ENCODE measurements around the gene SETD4.
"Not testable (repeated sequence)": the region's sequence is repeated elsewhere in the genome, so short reads cannot be mapped to it uniquely, and the experiment has no call there.

SETD4 gene

DNA sequence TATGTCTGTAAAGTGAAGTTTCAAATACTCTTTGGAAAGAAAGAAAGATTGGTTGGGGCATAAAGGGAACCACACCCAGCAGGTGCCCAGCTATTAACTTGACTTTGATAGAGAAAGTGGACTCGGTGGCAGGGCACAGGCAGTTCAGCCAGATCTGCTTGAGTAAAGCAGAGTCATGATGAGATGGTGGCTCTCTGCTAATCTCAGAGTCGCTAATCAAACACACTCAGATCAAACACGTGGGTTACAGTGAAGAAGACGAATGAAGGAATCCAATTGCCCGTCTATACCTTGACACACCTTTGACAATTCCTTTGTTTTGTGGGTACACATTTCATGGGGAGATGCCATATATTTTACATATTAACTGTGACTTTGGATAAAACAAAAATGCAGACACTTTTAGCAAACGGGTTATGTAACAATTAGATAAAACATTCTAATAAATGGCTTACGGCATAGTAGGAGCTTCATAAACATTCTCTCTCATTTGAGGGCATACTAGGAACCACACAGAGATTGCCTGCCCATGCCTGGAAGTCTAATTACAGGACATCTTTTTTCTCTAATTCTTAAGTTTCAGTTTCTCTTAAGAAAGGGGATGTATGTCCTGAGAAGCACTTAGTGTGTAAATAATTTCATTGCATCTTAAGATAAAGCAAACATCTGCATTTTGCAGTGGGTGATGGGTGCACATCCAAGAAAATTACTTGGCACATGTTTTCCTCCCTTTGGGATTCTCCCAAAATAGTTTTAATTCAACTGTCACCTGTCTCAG lies 16.7 kb upstream of the SETD4 start:
- intact Hi-C loops (cut with DNase I; ENCODE audit: low total_unique reads) = no loop called here
- no peak overlapping the region for H3K4me3 ChIP-seq
- H3K36me3 ChIP-seq = peaks cover 0 to 22% (median 7%) of the 10 kb centered on the region in 3 donors
- H3K9me3 ChIP-seq = no peaks in the 10 kb centered on the region
- no peak overlapping the region for H3K27ac ChIP-seq
- TF ChIP-seq, protein P1, sequence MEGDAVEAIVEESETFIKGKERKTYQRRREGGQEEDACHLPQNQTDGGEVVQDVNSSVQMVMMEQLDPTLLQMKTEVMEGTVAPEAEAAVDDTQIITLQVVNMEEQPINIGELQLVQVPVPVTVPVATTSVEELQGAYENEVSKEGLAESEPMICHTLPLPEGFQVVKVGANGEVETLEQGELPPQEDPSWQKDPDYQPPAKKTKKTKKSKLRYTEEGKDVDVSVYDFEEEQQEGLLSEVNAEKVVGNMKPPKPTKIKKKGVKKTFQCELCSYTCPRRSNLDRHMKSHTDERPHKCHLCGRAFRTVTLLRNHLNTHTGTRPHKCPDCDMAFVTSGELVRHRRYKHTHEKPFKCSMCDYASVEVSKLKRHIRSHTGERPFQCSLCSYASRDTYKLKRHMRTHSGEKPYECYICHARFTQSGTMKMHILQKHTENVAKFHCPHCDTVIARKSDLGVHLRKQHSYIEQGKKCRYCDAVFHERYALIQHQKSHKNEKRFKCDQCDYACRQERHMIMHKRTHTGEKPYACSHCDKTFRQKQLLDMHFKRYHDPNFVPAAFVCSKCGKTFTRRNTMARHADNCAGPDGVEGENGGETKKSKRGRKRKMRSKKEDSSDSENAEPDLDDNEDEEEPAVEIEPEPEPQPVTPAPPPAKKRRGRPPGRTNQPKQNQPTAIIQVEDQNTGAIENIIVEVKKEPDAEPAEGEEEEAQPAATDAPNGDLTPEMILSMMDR (IDR thresholded peaks at IDR 0.05) = no peak
- DNase-seq = no peak
- H3K27me3 ChIP-seq = no peaks in the 10 kb centered on the region
- peaks cover 0 to 14% (median 5%) of the 10 kb centered on the region in 4 donors for H3K4me1 ChIP-seq

DNA sequence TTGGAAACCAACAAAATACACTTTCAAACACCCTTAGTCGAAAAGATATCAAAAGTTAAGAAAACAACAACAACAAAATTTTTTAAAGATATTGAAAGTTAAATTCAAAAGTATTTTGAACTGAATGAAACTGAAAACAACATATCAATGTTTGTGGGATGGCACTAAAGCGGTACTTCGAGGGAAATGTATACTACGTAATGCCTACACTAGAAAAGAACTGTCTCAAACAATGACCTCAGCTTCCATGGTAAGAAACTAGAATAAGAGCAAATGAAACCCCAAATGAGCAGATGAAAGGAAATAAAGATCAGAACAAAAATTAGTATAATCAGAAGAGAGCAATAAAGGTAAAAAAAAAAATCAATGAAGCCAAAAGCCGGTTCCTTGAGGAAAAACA lies 15.6 kb upstream of the SETD4 start:
- intact Hi-C loops (cut with DNase I; ENCODE audit: low total_unique reads) = no loop called here
- H3K36me3 ChIP-seq = peaks cover 0 to 33% (median 7%) of the 10 kb centered on the region in 3 donors
- DNase-seq = no peak
- no peak overlapping the region for H3K4me3 ChIP-seq
- TF ChIP-seq, protein P1 (IDR thresholded peaks at IDR 0.05) = no peak
- no peaks in the 10 kb centered on the region for H3K27me3 ChIP-seq
- H3K9me3 ChIP-seq = no peaks in the 10 kb centered on the region
- H3K4me1 ChIP-seq = peaks cover 0 to 25% (median 16%) of the 10 kb centered on the region in 4 donors
- H3K27ac ChIP-seq = no peak overlapping the region

DNA sequence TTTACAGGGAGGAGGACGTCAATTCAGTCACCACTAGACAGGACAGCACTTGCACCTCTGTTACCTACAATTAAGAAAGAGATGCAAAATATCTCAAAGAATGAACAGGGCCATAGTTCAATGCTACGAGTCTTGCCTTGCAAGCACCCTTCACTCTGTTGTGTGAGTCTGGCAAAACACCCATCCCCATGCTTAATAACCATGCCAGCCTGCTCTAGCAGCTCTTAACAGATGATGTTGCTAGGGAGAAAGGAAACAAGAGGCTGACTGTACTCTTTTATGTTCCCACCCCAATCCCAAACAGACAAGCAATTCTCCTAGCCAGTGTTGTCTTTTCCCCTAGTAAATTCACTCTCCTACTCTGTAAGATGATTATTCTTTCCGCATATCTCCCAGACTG lies 14.8 kb upstream of the SETD4 start:
- Histone ChIP-seq H3K27ac (no peak overlapping the region), H3K36me3 (peaks cover 0 to 33% (median 7%) of the 10 kb centered on the region in 3 donors), H3K4me3 (no peak overlapping the region), H3K27me3 (no peaks in the 10 kb centered on the region), H3K9me3 (no peaks in the 10 kb centered on the region), H3K4me1 (peaks cover 0 to 32% (median 19%) of the 10 kb centered on the region in 4 donors)
- intact Hi-C loops (cut with DNase I; ENCODE audit: low total_unique reads) = no loop called here
- DNase-seq = no peak
- TF ChIP-seq, protein P1 (IDR thresholded peaks at IDR 0.05) = no peak

DNA sequence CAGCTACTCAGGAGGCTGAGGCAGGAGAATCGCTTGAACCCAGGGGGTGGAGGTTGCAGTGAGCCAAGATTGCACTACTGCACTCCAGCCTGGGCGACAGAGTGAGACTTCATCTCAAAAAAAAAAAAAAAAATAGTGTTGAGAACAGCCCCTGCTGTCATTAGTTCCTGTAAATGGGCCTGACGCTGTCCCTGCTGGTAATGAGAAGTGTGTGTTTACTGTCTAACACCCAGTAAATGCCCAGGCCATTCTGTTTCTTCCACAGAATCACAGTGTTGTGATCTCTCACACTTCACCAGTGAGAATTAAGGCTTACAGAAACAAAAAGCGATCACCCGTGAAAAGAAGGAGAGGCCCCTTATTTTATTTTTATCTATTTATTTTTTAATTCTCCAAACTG lies 13.6 kb upstream of the SETD4 start:
- H3K4me3 ChIP-seq; intact Hi-C loops (cut with DNase I; ENCODE audit: low total_unique reads); H3K9me3 ChIP-seq; DNase-seq; H3K27me3 ChIP-seq; H3K27ac ChIP-seq: not testable (repeated sequence)
- Histone ChIP-seq H3K36me3 (peaks cover 0 to 33% (median 7%) of the 10 kb centered on the region in 3 donors), H3K4me1 (peaks cover 0 to 39% (median 26%) of the 10 kb centered on the region in 4 donors)

DNA sequence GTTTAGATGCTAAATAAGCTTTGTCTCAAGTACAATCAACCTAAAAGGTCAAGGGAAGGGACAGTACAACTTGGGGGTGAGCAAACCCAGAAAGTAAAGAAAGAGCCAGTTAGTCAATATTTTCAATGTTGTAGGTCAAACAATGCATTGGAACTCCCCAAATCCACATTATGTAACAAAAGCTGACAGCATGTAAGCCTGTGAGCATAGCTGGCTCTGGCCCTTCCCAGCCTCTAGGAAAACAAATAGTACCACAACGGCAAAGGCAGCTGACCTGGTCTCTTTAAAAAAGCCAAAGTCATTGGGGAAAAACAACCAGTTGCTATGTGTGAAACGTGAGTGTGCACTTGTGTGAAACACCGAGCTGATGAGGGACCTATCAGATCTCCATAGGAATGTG lies 12.9 kb upstream of the SETD4 start:
- Histone ChIP-seq H3K27ac (no peak overlapping the region), H3K9me3 (no peaks in the 10 kb centered on the region), H3K27me3 (no peaks in the 10 kb centered on the region), H3K4me1 (peaks cover 0 to 41% (median 26%) of the 10 kb centered on the region in 4 donors), H3K4me3 (no peak overlapping the region), H3K36me3 (peaks cover 0 to 33% (median 7%) of the 10 kb centered on the region in 3 donors)
- intact Hi-C loops (cut with DNase I; ENCODE audit: low total_unique reads) = no loop called here
- TF ChIP-seq, protein P1 (IDR thresholded peaks at IDR 0.05) = no peak
- DNase-seq = no peak

DNA sequence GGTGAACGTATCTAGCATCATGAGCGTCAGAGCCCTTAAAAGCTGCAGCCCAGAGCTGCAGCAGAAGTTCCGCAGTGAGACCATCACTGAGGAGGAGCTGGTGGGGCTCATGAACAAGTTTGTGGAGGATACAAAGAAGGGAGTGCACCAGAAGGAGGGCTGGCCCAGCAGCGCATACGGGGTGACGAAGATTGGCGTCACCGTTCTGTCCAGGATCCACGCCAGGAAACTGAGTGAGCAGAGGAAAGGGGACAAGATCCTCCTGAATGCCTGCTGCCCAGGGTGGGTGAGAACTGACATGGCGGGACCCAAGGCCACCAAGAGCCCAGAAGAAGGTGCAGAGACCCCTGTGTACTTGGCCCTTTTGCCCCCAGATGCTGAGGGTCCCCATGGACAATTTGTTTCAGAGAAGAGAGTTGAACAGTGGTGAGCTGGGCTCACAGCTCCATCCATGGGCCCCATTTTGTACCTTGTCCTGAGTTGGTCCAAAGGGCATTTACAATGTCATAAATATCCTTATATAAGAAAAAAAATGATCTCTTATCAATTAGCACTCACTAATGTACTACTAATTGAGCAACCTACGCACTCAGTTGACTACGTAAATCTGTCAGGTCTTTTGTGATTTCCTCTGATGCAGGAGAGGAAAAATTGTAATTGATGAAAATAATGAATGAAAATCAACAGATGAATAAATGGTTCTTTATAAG lies 12.3 kb upstream of the SETD4 start:
- intact Hi-C loops (cut with DNase I; ENCODE audit: low total_unique reads) = no loop called here
- Histone ChIP-seq H3K36me3 (peaks cover 0 to 33% (median 7%) of the 10 kb centered on the region in 3 donors), H3K4me1 (peaks cover 0 to 41% (median 26%) of the 10 kb centered on the region in 4 donors), H3K27ac (no peak overlapping the region), H3K27me3 (no peaks in the 10 kb centered on the region), H3K4me3 (no peak overlapping the region), H3K9me3 (no peaks in the 10 kb centered on the region)
- DNase-seq = no peak
- TF ChIP-seq, protein P1 (IDR thresholded peaks at IDR 0.05) = no peak
